ENCODE measurements around the gene VSX2.

- TF ChIP-seq CTCF (IDR thresholded peaks at IDR 0.05; ENCODE audit: poor library complexity) (no peak), EZH2phosphoT487 (IDR thresholded peaks at IDR 0.05; ENCODE audit: low read depth, severe bottlenecking, unreplicated experiment) (no peak)
Measured at GRCh38 chr14:74261288-74261687, 22.0 kb downstream of the VSX2 start.
